ENCODE data around the gene JUP. TPM values are rescaled to one million over a fixed set of nuclear protein-coding genes. Genes with fewer than 3 reads are reported as not detected.
"Not testable (repeated sequence)": the region's sequence is repeated elsewhere in the genome, so short reads cannot be mapped to it uniquely, and the experiment has no call there.

JUP gene
- total RNA-seq = 1 to 10 TPM in 1 of 2 donors, under 1 TPM in 1; 0.14 to 1.0 TPM

GRCh38 chr17:41786227-41787020 lies at the start of gene JUP:
Gene JUP (minus strand): TSS chr17:41786711. CDS start chr17:41771854, 14,857 bp downstream.
- H3K9me3 Mint-ChIP-seq = no peaks in the 10 kb centered on the region
- peaks cover 9 to 16% of the 10 kb centered on the region in 2 donors for H3K27me3 Mint-ChIP-seq
- H3K4me3 Mint-ChIP-seq = peak within 1 kb of the TSS; percentile 59
- H3K27ac Mint-ChIP-seq = no peak within 1 kb of the TSS
- ATAC-seq (peak; percentile 96 to 98), DNase-seq (ENCODE audit: low spot score) (peak; percentile 96)
- no peaks in the 10 kb centered on the region for H3K36me3 Mint-ChIP-seq
- H3K4me1 Mint-ChIP-seq (ENCODE audit: low read depth in 2 of 2) = peaks cover 7 to 8% of the 10 kb centered on the region in 2 donors

GRCh38 chr17:41835800-41836549 lies 49.5 kb upstream of the JUP start, which contains the start of gene NT5C3B:
Gene NT5C3B (minus strand): TSS chr17:41836232. CDS start chr17:41836193, 39 bp downstream.
- Mint-ChIP-seq H3K9me3 (no peaks in the 10 kb centered on the region), H3K36me3 (no peaks in the 10 kb centered on the region), H3K4me3 (peak within 1 kb of the TSS; percentile 78), H3K27me3 (peaks cover 0 to 2% of the 10 kb centered on the region in 2 donors), H3K4me1 (ENCODE audit: low read depth in 2 of 2) (peaks cover 7% of the 10 kb centered on the region in 2 donors), H3K27ac (peak within 1 kb of the TSS in 1 of 2 donors; percentile 19)
- DNase-seq (ENCODE audit: low spot score) = peak; percentile 71
- ATAC-seq = peak; percentile 89 to 91

- DNase-seq (ENCODE audit: low spot score) (no peak), ATAC-seq (peak; percentile 17 to 49)
- Mint-ChIP-seq H3K9me3 (no peaks in the 10 kb centered on the region), H3K4me3 (peak overlapping the region; percentile 78), H3K36me3 (no peaks in the 10 kb centered on the region), H3K4me1 (ENCODE audit: low read depth in 2 of 2) (peaks cover 7% of the 10 kb centered on the region in 2 donors), H3K27me3 (peaks cover 0 to 2% of the 10 kb centered on the region in 2 donors), H3K27ac (peak overlapping the region in 1 of 2 donors; percentile 19)
Measured at GRCh38 chr17:41835214-41835799, 48.8 kb upstream of the JUP start.

GRCh38 chr17:41829961-41830360 lies 43.5 kb upstream of the JUP start:
- not testable (repeated sequence) for H3K36me3 Mint-ChIP-seq; H3K27me3 Mint-ChIP-seq; H3K4me3 Mint-ChIP-seq; H3K27ac Mint-ChIP-seq; H3K4me1 Mint-ChIP-seq (ENCODE audit: low read depth in 2 of 2); DNase-seq (ENCODE audit: low spot score); ATAC-seq; H3K9me3 Mint-ChIP-seq

- Mint-ChIP-seq H3K4me1 (ENCODE audit: low read depth in 2 of 2) (no peaks in the 10 kb centered on the region), H3K36me3 (peaks cover 4% of the 10 kb centered on the region), H3K4me3 (no peak overlapping the region), H3K27ac (no peak overlapping the region), H3K27me3 (no peaks in the 10 kb centered on the region), H3K9me3 (no peaks in the 10 kb centered on the region)
- no peak for ATAC-seq
- no peak for DNase-seq (ENCODE audit: low spot score)
Measured at GRCh38 chr17:41825175-41825845, 38.8 kb upstream of the JUP start.

GRCh38 chr17:41824086-41824485 lies 37.6 kb upstream of the JUP start:
- no peak for ATAC-seq
- Mint-ChIP-seq H3K36me3 (no peaks in the 10 kb centered on the region), H3K9me3 (no peaks in the 10 kb centered on the region), H3K4me1 (ENCODE audit: low read depth in 2 of 2) (no peaks in the 10 kb centered on the region), H3K27me3 (no peaks in the 10 kb centered on the region), H3K27ac (no peak overlapping the region), H3K4me3 (no peak overlapping the region)
- no peak for DNase-seq (ENCODE audit: low spot score)

- DNase-seq (ENCODE audit: low spot score) (no peak), ATAC-seq (no peak)
- Mint-ChIP-seq H3K36me3 (no peaks in the 10 kb centered on the region), H3K27me3 (no peaks in the 10 kb centered on the region), H3K27ac (no peak overlapping the region), H3K9me3 (no peaks in the 10 kb centered on the region), H3K4me1 (ENCODE audit: low read depth in 2 of 2) (no peaks in the 10 kb centered on the region), H3K4me3 (no peak overlapping the region)
Measured at GRCh38 chr17:41823580-41823979, 37.1 kb upstream of the JUP start.

GRCh38 chr17:41823141-41823524 lies 36.6 kb upstream of the JUP start:
- Mint-ChIP-seq H3K4me3 (no peak overlapping the region), H3K9me3 (no peaks in the 10 kb centered on the region), H3K4me1 (ENCODE audit: low read depth in 2 of 2) (no peaks in the 10 kb centered on the region), H3K27me3 (no peaks in the 10 kb centered on the region), H3K36me3 (no peaks in the 10 kb centered on the region), H3K27ac (no peak overlapping the region)
- DNase-seq (ENCODE audit: low spot score) (no peak), ATAC-seq (no peak)

- ATAC-seq = peak in 1 of 2 donors; percentile 5
- H3K27ac Mint-ChIP-seq = no peak overlapping the region
Measured at GRCh38 chr17:41822216-41823140, 36.0 kb upstream of the JUP start.

GRCh38 chr17:41821776-41822175 lies 35.3 kb upstream of the JUP start:
- Mint-ChIP-seq H3K4me1 (ENCODE audit: low read depth in 2 of 2) (no peaks in the 10 kb centered on the region), H3K4me3 (no peak overlapping the region), H3K9me3 (no peaks in the 10 kb centered on the region), H3K27me3 (no peaks in the 10 kb centered on the region), H3K27ac (no peak overlapping the region), H3K36me3 (no peaks in the 10 kb centered on the region)
- DNase-seq (ENCODE audit: low spot score) (no peak), ATAC-seq (peak in 1 of 2 donors; percentile 18)

More at GRCh38 chr17:41822216-41823140, 36.0 kb upstream of the JUP start:
- H3K9me3 Mint-ChIP-seq = no peaks in the 10 kb centered on the region
- no peak for DNase-seq (ENCODE audit: low spot score)
- no peaks in the 10 kb centered on the region for H3K4me1 Mint-ChIP-seq (ENCODE audit: low read depth in 2 of 2)
- no peaks in the 10 kb centered on the region for H3K36me3 Mint-ChIP-seq
- no peak overlapping the region for H3K4me3 Mint-ChIP-seq
- H3K27me3 Mint-ChIP-seq = no peaks in the 10 kb centered on the region

- Mint-ChIP-seq H3K4me3 (no peak overlapping the region), H3K36me3 (no peaks in the 10 kb centered on the region), H3K4me1 (ENCODE audit: low read depth in 2 of 2) (no peaks in the 10 kb centered on the region), H3K27ac (no peak overlapping the region), H3K9me3 (no peaks in the 10 kb centered on the region), H3K27me3 (no peaks in the 10 kb centered on the region)
- DNase-seq (ENCODE audit: low spot score) (no peak), ATAC-seq (no peak)
Measured at GRCh38 chr17:41818024-41818423, 31.5 kb upstream of the JUP start.

GRCh38 chr17:41816637-41817320 lies 30.3 kb upstream of the JUP start:
- Mint-ChIP-seq H3K27me3 (no peaks in the 10 kb centered on the region), H3K4me3 (no peak overlapping the region), H3K36me3 (no peaks in the 10 kb centered on the region), H3K9me3 (no peaks in the 10 kb centered on the region), H3K4me1 (ENCODE audit: low read depth in 2 of 2) (peaks cover 6% of the 10 kb centered on the region in 2 donors), H3K27ac (no peak overlapping the region)
- no peak for ATAC-seq
- no peak for DNase-seq (ENCODE audit: low spot score)
